Measurements from ENCODE around the gene PRAME.

DNA sequence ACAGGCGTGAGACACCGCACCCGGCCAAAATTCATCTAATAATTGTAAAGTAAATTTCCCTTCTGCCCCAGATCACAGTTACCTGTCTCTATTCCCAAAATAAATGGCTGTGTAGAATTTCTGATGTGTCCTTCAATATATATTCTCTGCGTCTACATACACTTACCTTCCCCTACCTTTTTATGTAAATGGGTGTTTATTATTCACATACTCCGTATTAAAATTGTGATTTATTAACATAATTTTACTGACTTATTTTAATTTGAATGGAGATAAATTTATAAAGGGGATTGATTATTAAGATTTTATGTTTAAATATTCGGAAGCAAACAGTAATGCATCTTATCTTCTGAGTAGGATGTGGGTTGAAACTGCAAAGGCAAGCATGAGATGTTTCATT is 22.6 kb downstream of the PRAME start:
- TF ChIP-seq, protein P1, sequence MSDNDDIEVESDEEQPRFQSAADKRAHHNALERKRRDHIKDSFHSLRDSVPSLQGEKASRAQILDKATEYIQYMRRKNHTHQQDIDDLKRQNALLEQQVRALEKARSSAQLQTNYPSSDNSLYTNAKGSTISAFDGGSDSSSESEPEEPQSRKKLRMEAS (IDR thresholded peaks at IDR 0.05) = no peak
- TF ChIP-seq TEAD4 (IDR thresholded peaks at IDR 0.05) = no peak
- no peak for TF ChIP-seq TCF12 (IDR thresholded peaks at IDR 0.05; ENCODE audit: low read depth)

All from Ishikawa (cell line).